ENCODE results near the gene PLBD2. TPM values are rescaled to one million over a fixed set of nuclear protein-coding genes. Genes with fewer than 3 reads are reported as not detected.

PLBD2 gene
- total and polyA plus RNA-seq, 4 donors: 12.1 to 31.2 (median 19.6) TPM

DNA sequence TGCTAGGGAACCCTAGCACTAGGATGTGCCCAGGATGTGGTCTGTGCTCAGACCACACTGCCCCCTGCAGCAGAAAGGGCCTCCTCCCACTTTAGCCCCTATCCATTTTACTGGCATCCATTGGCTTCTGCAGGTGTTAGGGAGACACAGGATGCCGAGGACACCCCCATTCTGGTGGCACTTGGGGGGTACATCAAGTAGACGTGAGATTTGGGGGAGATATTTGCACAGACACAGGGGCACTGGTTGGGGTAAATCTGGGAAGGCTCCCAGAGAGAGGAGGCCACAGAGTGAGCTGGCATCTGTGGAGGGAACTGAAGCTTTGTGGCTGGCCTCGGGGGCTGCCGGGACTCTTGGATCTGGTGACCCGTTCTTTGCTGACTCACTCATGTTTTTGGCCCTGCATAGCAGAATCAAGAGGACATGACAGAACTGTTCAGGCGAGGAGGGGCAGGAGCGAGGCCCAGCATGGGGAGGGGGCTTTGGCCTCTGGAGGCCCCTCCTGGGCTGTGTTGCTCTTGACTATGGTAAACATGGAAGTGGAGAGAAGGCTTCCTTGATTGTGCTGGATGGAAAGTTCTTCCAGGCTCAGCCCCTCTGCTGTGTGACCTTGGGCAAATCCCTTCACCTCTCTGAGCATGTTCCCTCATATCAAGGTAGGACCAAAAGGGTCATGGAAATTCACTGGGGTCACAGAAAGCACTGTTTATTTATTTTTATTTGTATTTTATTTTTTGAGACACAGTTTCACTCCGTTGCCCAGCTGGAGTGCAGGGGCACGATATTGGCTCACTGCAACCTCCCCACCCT lies 1.8 kb downstream of the PLBD2 start:
- H3K9ac ChIP-seq (ENCODE audit: low read depth in 1 of 2, low read length in 2 of 2): no peak overlapping the region
- TF ChIP-seq RAD21 (IDR thresholded peaks at IDR 0.05): peak in 1 of 2 donors; percentile 7
- TF ChIP-seq, protein P1, sequence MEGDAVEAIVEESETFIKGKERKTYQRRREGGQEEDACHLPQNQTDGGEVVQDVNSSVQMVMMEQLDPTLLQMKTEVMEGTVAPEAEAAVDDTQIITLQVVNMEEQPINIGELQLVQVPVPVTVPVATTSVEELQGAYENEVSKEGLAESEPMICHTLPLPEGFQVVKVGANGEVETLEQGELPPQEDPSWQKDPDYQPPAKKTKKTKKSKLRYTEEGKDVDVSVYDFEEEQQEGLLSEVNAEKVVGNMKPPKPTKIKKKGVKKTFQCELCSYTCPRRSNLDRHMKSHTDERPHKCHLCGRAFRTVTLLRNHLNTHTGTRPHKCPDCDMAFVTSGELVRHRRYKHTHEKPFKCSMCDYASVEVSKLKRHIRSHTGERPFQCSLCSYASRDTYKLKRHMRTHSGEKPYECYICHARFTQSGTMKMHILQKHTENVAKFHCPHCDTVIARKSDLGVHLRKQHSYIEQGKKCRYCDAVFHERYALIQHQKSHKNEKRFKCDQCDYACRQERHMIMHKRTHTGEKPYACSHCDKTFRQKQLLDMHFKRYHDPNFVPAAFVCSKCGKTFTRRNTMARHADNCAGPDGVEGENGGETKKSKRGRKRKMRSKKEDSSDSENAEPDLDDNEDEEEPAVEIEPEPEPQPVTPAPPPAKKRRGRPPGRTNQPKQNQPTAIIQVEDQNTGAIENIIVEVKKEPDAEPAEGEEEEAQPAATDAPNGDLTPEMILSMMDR (IDR thresholded peaks at IDR 0.05; ENCODE audit: low read depth, low read length, missing input control): no peak
- TF ChIP-seq, protein P2, sequence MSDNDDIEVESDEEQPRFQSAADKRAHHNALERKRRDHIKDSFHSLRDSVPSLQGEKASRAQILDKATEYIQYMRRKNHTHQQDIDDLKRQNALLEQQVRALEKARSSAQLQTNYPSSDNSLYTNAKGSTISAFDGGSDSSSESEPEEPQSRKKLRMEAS (IDR thresholded peaks at IDR 0.05): no peak
- no peak for TF ChIP-seq TAF1 (conservative IDR thresholded peaks at IDR 0.05)
- H3K4me3 ChIP-seq (ENCODE audit: low read depth in 1 of 3, low read length in 3 of 3): no peak overlapping the region
- H3K27ac ChIP-seq (ENCODE audit: low read depth in 1 of 2, low read length in 2 of 2): no peak overlapping the region
- DNase-seq (ENCODE audit: low spot score): no peak
- H3K9me3 ChIP-seq (ENCODE audit: control insufficient read depth in 4 of 4, low read length in 3 of 4): no peaks in the 10 kb centered on the region
- WGBS: 84% methylated on average over 9 of the region's 9 CpGs
- H3K27me3 ChIP-seq (ENCODE audit: control insufficient read depth in 4 of 4, insufficient read depth in 4 of 4, low read length in 3 of 4): no peaks in the 10 kb centered on the region
- peaks cover 2 to 17% (median 10%) of the 10 kb centered on the region in 4 donors for H3K4me1 ChIP-seq (ENCODE audit: control insufficient read depth in 4 of 4, insufficient read depth in 4 of 4, low read length in 3 of 4)
- no peaks in the 10 kb centered on the region for H3K36me3 ChIP-seq (ENCODE audit: control insufficient read depth in 4 of 4, insufficient read depth in 3 of 4, low read depth in 1 of 4, low read length in 3 of 4)

DNA sequence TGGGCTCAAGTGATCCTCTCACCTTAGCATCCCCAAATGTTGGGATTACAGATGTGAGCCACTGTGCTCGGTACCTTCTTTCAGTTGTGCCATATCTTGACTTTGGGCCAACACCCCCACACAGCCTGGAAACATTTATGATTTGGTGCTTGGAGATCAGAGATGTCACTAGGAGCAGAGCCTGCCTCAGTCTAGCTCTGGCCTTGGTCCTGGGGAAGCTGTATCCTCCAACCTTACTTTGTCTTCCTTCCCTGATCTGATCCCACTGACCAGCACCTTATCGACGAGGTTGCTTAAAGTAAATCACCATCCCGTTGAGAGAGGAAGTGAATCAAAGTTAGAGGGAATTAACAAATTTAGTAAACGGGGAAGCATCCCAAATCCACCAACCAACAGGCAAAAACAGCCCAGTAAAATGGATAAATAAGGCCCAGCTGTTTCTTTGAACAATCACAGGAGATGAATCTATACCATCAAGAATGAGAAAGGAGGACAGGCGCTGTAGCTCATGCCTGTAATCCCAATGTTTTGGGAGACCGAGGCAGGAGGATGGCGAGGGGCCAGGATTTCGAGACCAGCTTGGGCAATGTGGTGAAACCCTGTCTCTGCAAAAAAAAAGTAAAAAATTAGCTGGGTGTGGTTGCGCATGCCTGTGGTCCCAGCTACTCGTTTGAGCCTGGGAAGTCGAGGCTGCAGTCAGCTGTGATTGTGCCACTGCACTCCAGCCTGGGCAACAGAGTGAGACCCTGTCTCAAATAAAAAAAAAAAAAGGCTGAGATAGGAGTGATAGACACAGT lies 3.4 kb downstream of the PLBD2 start:
- Histone ChIP-seq H3K9me3 (ENCODE audit: control insufficient read depth in 4 of 4, low read length in 3 of 4) (no peaks in the 10 kb centered on the region), H3K36me3 (ENCODE audit: control insufficient read depth in 4 of 4, insufficient read depth in 3 of 4, low read depth in 1 of 4, low read length in 3 of 4) (no peaks in the 10 kb centered on the region), H3K4me3 (ENCODE audit: low read depth in 1 of 3, low read length in 3 of 3) (no peak overlapping the region), H3K4me1 (ENCODE audit: control insufficient read depth in 4 of 4, insufficient read depth in 4 of 4, low read length in 3 of 4) (peaks cover 2 to 17% (median 10%) of the 10 kb centered on the region in 4 donors), H3K27me3 (ENCODE audit: control insufficient read depth in 4 of 4, insufficient read depth in 4 of 4, low read length in 3 of 4) (no peaks in the 10 kb centered on the region), H3K27ac (ENCODE audit: low read depth in 1 of 2, low read length in 2 of 2) (no peak overlapping the region), H3K9ac (ENCODE audit: low read depth in 1 of 2, low read length in 2 of 2) (no peak overlapping the region)
- no peak for DNase-seq (ENCODE audit: low spot score)
- TF ChIP-seq, protein P3, sequence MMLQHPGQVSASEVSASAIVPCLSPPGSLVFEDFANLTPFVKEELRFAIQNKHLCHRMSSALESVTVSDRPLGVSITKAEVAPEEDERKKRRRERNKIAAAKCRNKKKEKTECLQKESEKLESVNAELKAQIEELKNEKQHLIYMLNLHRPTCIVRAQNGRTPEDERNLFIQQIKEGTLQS (IDR thresholded peaks at IDR 0.05): no peak
- TF ChIP-seq, protein P4, sequence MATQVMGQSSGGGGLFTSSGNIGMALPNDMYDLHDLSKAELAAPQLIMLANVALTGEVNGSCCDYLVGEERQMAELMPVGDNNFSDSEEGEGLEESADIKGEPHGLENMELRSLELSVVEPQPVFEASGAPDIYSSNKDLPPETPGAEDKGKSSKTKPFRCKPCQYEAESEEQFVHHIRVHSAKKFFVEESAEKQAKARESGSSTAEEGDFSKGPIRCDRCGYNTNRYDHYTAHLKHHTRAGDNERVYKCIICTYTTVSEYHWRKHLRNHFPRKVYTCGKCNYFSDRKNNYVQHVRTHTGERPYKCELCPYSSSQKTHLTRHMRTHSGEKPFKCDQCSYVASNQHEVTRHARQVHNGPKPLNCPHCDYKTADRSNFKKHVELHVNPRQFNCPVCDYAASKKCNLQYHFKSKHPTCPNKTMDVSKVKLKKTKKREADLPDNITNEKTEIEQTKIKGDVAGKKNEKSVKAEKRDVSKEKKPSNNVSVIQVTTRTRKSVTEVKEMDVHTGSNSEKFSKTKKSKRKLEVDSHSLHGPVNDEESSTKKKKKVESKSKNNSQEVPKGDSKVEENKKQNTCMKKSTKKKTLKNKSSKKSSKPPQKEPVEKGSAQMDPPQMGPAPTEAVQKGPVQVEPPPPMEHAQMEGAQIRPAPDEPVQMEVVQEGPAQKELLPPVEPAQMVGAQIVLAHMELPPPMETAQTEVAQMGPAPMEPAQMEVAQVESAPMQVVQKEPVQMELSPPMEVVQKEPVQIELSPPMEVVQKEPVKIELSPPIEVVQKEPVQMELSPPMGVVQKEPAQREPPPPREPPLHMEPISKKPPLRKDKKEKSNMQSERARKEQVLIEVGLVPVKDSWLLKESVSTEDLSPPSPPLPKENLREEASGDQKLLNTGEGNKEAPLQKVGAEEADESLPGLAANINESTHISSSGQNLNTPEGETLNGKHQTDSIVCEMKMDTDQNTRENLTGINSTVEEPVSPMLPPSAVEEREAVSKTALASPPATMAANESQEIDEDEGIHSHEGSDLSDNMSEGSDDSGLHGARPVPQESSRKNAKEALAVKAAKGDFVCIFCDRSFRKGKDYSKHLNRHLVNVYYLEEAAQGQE (IDR thresholded peaks at IDR 0.05): no peak
- TF ChIP-seq RAD21 (IDR thresholded peaks at IDR 0.05): no peak
- TF ChIP-seq TAF1 (conservative IDR thresholded peaks at IDR 0.05): no peak
- TF ChIP-seq GABPA (IDR thresholded peaks at IDR 0.05 in 1 of 2, conservative IDR thresholded peaks at IDR 0.05 in 1 of 2): no peak
- no peak for TF ChIP-seq FOXA2 (IDR thresholded peaks at IDR 0.05)
- no peak for TF ChIP-seq YY1 (IDR thresholded peaks at IDR 0.05)
- no peak for TF ChIP-seq HNF4A (conservative IDR thresholded peaks at IDR 0.05)
- WGBS: 82% methylated on average over 12 of the region's 12 CpGs
